Small intestine (tissue), 7 donors: ENCODE data around the gene HTRA3. TPM values are rescaled to one million over a fixed set of nuclear protein-coding genes. Genes with fewer than 3 reads are reported as not detected.

Source experiments
- DNase-seq, 2 donors: peaks; one replicate each; pipeline versions ENCODE4 v3.0.0 to v3.0.0-alpha.2; 2013
- FAIRE-seq: peaks from 2 replicates; lab custom pipeline; 2012; peaks lifted over from hg19 to GRCh38; lab: Jason Lieb, UNC
- H3K27ac ChIP-seq, 3 donors: one replicate each; pipeline ENCODE4 v1.5.1; 2013; ENCODE audit warnings: low read length in 2 of 3, mild to moderate bottlenecking in 2 of 3, control low read depth in 1 of 3, inconsistent platforms in 1 of 3, low read depth in 1 of 3, moderate library complexity in 1 of 3
- H3K27me3 ChIP-seq, 3 donors: one replicate each; pipeline ENCODE4 v1.6.1; 2013; ENCODE audit warnings: low read length in 3 of 3, inconsistent platforms in 1 of 3; ENCODE audit not compliant: control insufficient read depth in 3 of 3, insufficient read depth in 3 of 3
- H3K36me3 ChIP-seq, 3 donors: one replicate each; pipeline ENCODE4 v1.6.1; 2013; ENCODE audit warnings: low read length in 3 of 3, inconsistent platforms in 1 of 3, low read depth in 1 of 3, mild to moderate bottlenecking in 1 of 3, moderate library complexity in 1 of 3; ENCODE audit not compliant: control insufficient read depth in 3 of 3, insufficient read depth in 2 of 3
- H3K4me1 ChIP-seq, 3 donors: one replicate each; pipeline ENCODE4 v1.6.1; 2013; ENCODE audit warnings: low read length in 2 of 3, inconsistent platforms in 1 of 3, low read depth in 1 of 3, mild to moderate bottlenecking in 1 of 3, moderate library complexity in 1 of 3; ENCODE audit not compliant: control insufficient read depth in 3 of 3, insufficient read depth in 2 of 3
- H3K4me3 ChIP-seq, 3 donors: one replicate each; pipeline ENCODE4 v1.5.1; 2013; ENCODE audit warnings: low read length in 3 of 3, control low read depth in 1 of 3, inconsistent platforms in 1 of 3, low read depth in 1 of 3, mild to moderate bottlenecking in 1 of 3, moderate library complexity in 1 of 3
- H3K9me3 ChIP-seq, 2 donors: one replicate each; pipeline ENCODE4 v1.6.1; 2013; ENCODE audit warnings: low read depth in 1 of 2, low read length in 1 of 2; ENCODE audit not compliant: control insufficient read depth in 2 of 2, insufficient read depth in 1 of 2
- WGBS, 3 donors: extraction: QIAGEN DNeasy Blood & Tissue Kit; methylation state at CpG; one replicate each; pipeline ENCODE4 v1.1.7; 2013; 5-methylcytosine and 5-hydroxymethylcytosine counted together
- polyA plus RNA-seq, 4 donors: library from polyadenylated mRNA; stranded (reverse) in 3 of 4; unstranded in 1 of 4; fragments of 200-250 nt in 3 of 4; fragments of 120-200 nt in 1 of 4; gene quantifications; one replicate each; pipeline versions ENCODE4 v1.2.1 to v1.2.3, GENCODE V29; 2013
- donor health status: healthy with polysubstance abuse.
- donor health status: control.
- donor health status: control.
- donor health status: Bipolar disorder and iron deficiency.
- donor health status: healthy.

The HTRA3 gene
- polyA plus RNA-seq, 4 donors: 0.67 to 13.2 (median 6.1) TPM

DNA sequence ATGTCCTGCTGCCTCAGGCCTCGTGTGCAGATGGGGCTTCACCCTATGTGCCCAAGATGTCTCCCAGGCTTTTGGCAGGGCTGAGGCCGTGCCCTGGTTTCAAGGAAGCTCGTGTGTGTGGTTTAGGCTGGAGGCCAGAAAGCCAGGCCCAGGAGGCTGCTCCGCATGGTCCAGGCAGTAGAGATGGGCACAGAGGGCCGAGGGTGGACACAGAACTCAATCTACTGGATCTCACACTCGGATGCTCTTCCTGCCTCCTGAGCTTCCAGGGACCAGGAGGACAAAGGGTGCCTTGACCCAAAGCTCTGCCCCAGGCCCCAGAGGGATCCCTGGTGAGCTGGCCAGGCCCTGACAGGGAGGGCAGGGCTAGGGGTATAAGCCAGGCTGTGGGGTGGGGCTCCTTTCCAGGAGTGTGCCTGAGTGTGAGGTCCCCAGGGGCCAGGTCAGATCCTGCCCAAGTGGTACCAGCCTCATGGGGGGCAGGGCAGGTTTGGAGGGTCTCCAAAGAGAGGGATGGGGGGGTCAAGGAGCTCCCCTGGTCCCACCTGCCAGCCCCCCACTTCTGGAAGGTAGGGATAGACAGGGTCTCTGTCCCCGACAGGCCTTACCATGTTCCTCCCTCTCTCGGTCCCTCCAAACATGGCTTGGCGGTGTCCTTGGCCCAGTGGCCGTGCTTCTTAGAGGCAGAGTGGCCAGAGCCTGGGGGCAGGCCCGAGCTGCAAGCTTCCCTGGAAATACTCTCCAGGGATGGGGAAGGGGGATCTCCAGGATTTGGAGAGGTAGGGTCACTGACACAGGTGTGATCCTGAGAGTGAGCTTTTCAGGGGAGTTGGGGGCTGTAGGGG is 23.8 kb downstream of the HTRA3 start:
- DNase-seq (no peak), FAIRE-seq (no peak)
- Histone ChIP-seq H3K9me3 (no peaks in the 10 kb centered on the region), H3K36me3 (peaks cover 0 to 4% (median 0%) of the 10 kb centered on the region in 3 donors), H3K4me1 (no peaks in the 10 kb centered on the region), H3K4me3 (no peak overlapping the region), H3K27me3 (no peaks in the 10 kb centered on the region), H3K27ac (no peak overlapping the region)
- 66 to 78% (median 69%) methylated on average over 11 of the region's 11 CpGs for WGBS, 3 donors

DNA sequence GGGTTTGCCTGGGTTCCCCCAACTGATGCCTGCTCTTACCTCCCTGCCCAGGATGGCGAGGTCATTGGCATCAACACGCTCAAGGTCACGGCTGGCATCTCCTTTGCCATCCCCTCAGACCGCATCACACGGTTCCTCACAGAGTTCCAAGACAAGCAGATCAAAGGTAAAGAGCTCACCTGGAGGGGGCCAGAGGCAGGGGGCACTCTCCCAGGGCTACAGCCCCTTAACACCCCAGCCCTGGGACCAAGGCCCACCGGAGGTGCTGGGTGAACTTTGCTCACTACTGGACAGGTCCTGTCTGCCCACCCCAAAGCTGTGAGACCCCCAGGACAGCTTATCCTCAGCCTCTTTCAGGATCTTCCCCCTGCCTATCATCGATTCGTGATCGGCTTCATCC is 24.5 kb downstream of the HTRA3 start:
- Histone ChIP-seq H3K27ac (no peak overlapping the region), H3K4me3 (no peak overlapping the region), H3K27me3 (no peaks in the 10 kb centered on the region), H3K4me1 (no peaks in the 10 kb centered on the region), H3K36me3 (peaks cover 0 to 4% (median 0%) of the 10 kb centered on the region in 3 donors), H3K9me3 (no peaks in the 10 kb centered on the region)
- DNase-seq (no peak), FAIRE-seq (no peak)
- WGBS, 3 donors: 77 to 95% (median 83%) methylated on average over 9 of the region's 9 CpGs

GRCh38 chr4:8294775-8295174 is 25.2 kb downstream of the HTRA3 start:
- no peak for FAIRE-seq
- no peaks in the 10 kb centered on the region for H3K4me1 ChIP-seq
- no peaks in the 10 kb centered on the region for H3K9me3 ChIP-seq
- no peak for DNase-seq
- 86 to 90% (median 87%) methylated on average over 2 of the region's 2 CpGs for WGBS, 3 donors
- no peak overlapping the region for H3K27ac ChIP-seq
- peaks cover 0 to 4% (median 0%) of the 10 kb centered on the region in 3 donors for H3K36me3 ChIP-seq
- no peaks in the 10 kb centered on the region for H3K27me3 ChIP-seq
- no peak overlapping the region for H3K4me3 ChIP-seq

- no peaks in the 10 kb centered on the region for H3K4me1 ChIP-seq
- H3K9me3 ChIP-seq: no peaks in the 10 kb centered on the region
- peaks cover 0 to 4% (median 0%) of the 10 kb centered on the region in 3 donors for H3K36me3 ChIP-seq
- H3K27me3 ChIP-seq: no peaks in the 10 kb centered on the region
- DNase-seq (no peak), FAIRE-seq (no peak)
- H3K4me3 ChIP-seq: no peak overlapping the region
- H3K27ac ChIP-seq: no peak overlapping the region
- 71 to 82% (median 75%) methylated on average over 6 of the region's 6 CpGs for WGBS, 3 donors
Observed at GRCh38 chr4:8295471-8295870, 25.9 kb downstream of the HTRA3 start.

- H3K4me1 ChIP-seq: no peaks in the 10 kb centered on the region
- H3K27ac ChIP-seq: no peak overlapping the region
- no peak overlapping the region for H3K4me3 ChIP-seq
- no peaks in the 10 kb centered on the region for H3K9me3 ChIP-seq
- FAIRE-seq (no peak), DNase-seq (no peak)
- no peaks in the 10 kb centered on the region for H3K27me3 ChIP-seq
- peaks cover 0 to 4% (median 0%) of the 10 kb centered on the region in 3 donors for H3K36me3 ChIP-seq
- 31 to 56% (median 33%) methylated on average over 3 of the region's 3 CpGs for WGBS, 3 donors
Observed at GRCh38 chr4:8296491-8296890, 26.9 kb downstream of the HTRA3 start.

DNA sequence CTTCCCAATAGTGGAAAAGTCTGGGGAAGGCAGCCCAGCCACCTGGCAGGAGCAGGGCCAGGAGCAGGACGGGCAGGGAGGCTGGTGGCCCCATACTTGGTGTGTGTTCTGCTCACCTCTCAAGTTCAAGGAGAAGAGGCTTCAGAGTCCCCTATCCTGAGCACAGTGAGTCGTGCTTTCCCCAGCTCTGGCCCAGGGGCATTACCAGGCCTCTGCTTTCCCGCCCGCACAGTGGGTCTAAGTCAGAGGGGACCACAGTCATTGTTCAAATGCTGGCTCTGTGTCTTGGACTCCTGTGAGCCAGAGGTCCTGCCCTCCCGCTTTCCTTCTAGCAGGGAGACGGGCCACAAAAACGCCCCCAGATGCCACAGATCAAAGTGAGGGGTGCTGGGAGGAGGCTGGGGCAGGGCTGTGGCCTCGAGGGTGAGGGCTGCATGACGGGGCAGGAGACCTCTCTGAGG is 27.6 kb downstream of the HTRA3 start:
- DNase-seq: no peak
- H3K27ac ChIP-seq: no peak overlapping the region
- H3K4me3 ChIP-seq: no peak overlapping the region
- H3K9me3 ChIP-seq: no peaks in the 10 kb centered on the region
- peaks cover 0 to 4% (median 0%) of the 10 kb centered on the region in 3 donors for H3K36me3 ChIP-seq
- 53 to 76% (median 64%) methylated on average over 9 of the region's 9 CpGs for WGBS, 3 donors
- no peaks in the 10 kb centered on the region for H3K27me3 ChIP-seq
- no peaks in the 10 kb centered on the region for H3K4me1 ChIP-seq
- no peak for FAIRE-seq

- DNase-seq (no peak), FAIRE-seq (no peak)
- H3K36me3 ChIP-seq: peaks cover 0 to 4% (median 0%) of the 10 kb centered on the region in 3 donors
- no peak overlapping the region for H3K27ac ChIP-seq
- H3K9me3 ChIP-seq: no peaks in the 10 kb centered on the region
- H3K4me1 ChIP-seq: no peaks in the 10 kb centered on the region
- H3K27me3 ChIP-seq: no peaks in the 10 kb centered on the region
- no peak overlapping the region for H3K4me3 ChIP-seq
- WGBS, 3 donors: 74% methylated on average over 20 of the region's 20 CpGs
Observed at GRCh38 chr4:8297691-8298485, 28.3 kb downstream of the HTRA3 start.

GRCh38 chr4:8300832-8301231 is 31.3 kb downstream of the HTRA3 start:
- WGBS, 3 donors: 70 to 89% (median 83%) methylated on average over 1 of the region's 1 CpG
- H3K4me3 ChIP-seq: no peak overlapping the region
- FAIRE-seq (peak; percentile 72), DNase-seq (no peak)
- no peaks in the 10 kb centered on the region for H3K4me1 ChIP-seq
- no peak overlapping the region for H3K27ac ChIP-seq
- no peaks in the 10 kb centered on the region for H3K36me3 ChIP-seq
- no peaks in the 10 kb centered on the region for H3K27me3 ChIP-seq
- no peaks in the 10 kb centered on the region for H3K9me3 ChIP-seq
